Hepatocyte (in vitro differentiated cells): ENCODE results near the gene SLCO2A1. TPM values are rescaled to one million over a fixed set of nuclear protein-coding genes. Genes with fewer than 3 reads are reported as not detected.

Source experiments
- DNase-seq: peaks from one replicate; pipeline ENCODE4 v3.0.0-alpha.2; 2016; ENCODE audit warnings: low spot score
- H2AFZ ChIP-seq: fragments of 200-600 bp; sonication (generic); 2 replicates; pipeline ENCODE4 v1.6.0; 2016; ENCODE audit warnings: antibody characterized with exemption, mild to moderate bottlenecking
- H3K27ac ChIP-seq: fragments of 200-600 bp; sonication (generic); 2 replicates; pipeline ENCODE4 v1.5.1; 2016; ENCODE audit warnings: mild to moderate bottlenecking
- H3K27me3 ChIP-seq: fragments of 200-600 bp; sonication (generic); 2 replicates; pipeline ENCODE4 v1.6.1; 2016
- H3K36me3 ChIP-seq: fragments of 200-600 bp; sonication (generic); replicated peaks from 2 replicates; pipeline ENCODE4 v1.5.1; 2016; ENCODE audit warnings: low read depth; ENCODE audit not compliant: insufficient read depth
- H3K4me1 ChIP-seq: fragments of 200-600 bp; sonication (generic); 2 replicates; pipeline ENCODE4 v1.5.1; 2016; ENCODE audit warnings: mild to moderate bottlenecking, moderate library complexity; ENCODE audit not compliant: insufficient read depth
- H3K4me2 ChIP-seq: fragments of 200-600 bp; sonication (generic); 2 replicates; pipeline ENCODE4 v1.6.0; 2016
- H3K4me3 ChIP-seq: fragments of 200-600 bp; sonication (generic); 2 replicates; pipeline ENCODE4 v1.5.1; 2016; ENCODE audit warnings: mild to moderate bottlenecking
- H3K79me2 ChIP-seq: fragments of 200-600 bp; sonication (generic); 2 replicates; pipeline ENCODE4 v1.6.0; 2017; ENCODE audit warnings: mild to moderate bottlenecking
- H3K9me2 ChIP-seq: fragments of 200-600 bp; sonication (generic); replicated peaks from 2 replicates; pipeline ENCODE4 v1.6.0; 2017; ENCODE audit warnings: mild to moderate bottlenecking; ENCODE audit not compliant: insufficient read depth
- H3K9me3 ChIP-seq: fragments of 200-600 bp; sonication (generic); 2 replicates; pipeline ENCODE4 v1.5.1; 2016; ENCODE audit warnings: low read depth, mild to moderate bottlenecking
- H4K20me1 ChIP-seq: fragments of 200-600 bp; sonication (generic); 2 replicates; pipeline ENCODE4 v1.6.0; 2016; ENCODE audit warnings: mild to moderate bottlenecking; ENCODE audit not compliant: insufficient read depth, poor library complexity, severe bottlenecking
- EZH2 ChIP-seq: fragments of 200-600 bp; sonication (generic); IDR thresholded peaks from 2 replicates; pipeline ENCODE4 v1.6.1; 2016; ENCODE audit warnings: antibody characterized with exemption, mild to moderate bottlenecking, borderline replicate concordance
- EZH2phosphoT487 ChIP-seq: fragments of 200-600 bp; sonication (generic); IDR thresholded peaks from one replicate; pipeline ENCODE4 v1.6.1; 2018; ENCODE audit warnings: antibody characterized with exemption, mild to moderate bottlenecking, low read depth, moderate library complexity; ENCODE audit not compliant: unreplicated experiment, severe bottlenecking
- WGBS: methylation state at CpG from one replicate; pipeline ENCODE4 v1.1.6; 2016; ENCODE audit warnings: low lambda C conversion rate; ENCODE audit errors: missing lambda C conversion rate; 5-methylcytosine and 5-hydroxymethylcytosine counted together
- polyA plus RNA-seq: library from polyadenylated mRNA; unstranded; fragments of >200 nt; fragmentation: Nextera tagmentation; extraction: Ambion mirVana; gene quantifications from 2 replicates; pipeline ENCODE4 v1.2.1, GENCODE V29; 2016
- total RNA-seq: library from RNA; depleted of rRNA; stranded (reverse); fragments of >200 nt; gene quantifications from 2 replicates; pipeline ENCODE4 v1.2.3, GENCODE V29; 2014
- TF ChIP-seq, protein P1 (sequence below): fragments of 200-600 bp; sonication (generic); IDR thresholded peaks from 2 replicates; pipeline ENCODE4 v1.5.1; 2016; ENCODE audit warnings: antibody characterized with exemption, mild to moderate bottlenecking; ENCODE audit not compliant: poor library complexity

SLCO2A1 gene
- total and polyA plus RNA-seq, 2 experiments from 2014 or later, result 2.3 to 8.4 TPM

DNA sequence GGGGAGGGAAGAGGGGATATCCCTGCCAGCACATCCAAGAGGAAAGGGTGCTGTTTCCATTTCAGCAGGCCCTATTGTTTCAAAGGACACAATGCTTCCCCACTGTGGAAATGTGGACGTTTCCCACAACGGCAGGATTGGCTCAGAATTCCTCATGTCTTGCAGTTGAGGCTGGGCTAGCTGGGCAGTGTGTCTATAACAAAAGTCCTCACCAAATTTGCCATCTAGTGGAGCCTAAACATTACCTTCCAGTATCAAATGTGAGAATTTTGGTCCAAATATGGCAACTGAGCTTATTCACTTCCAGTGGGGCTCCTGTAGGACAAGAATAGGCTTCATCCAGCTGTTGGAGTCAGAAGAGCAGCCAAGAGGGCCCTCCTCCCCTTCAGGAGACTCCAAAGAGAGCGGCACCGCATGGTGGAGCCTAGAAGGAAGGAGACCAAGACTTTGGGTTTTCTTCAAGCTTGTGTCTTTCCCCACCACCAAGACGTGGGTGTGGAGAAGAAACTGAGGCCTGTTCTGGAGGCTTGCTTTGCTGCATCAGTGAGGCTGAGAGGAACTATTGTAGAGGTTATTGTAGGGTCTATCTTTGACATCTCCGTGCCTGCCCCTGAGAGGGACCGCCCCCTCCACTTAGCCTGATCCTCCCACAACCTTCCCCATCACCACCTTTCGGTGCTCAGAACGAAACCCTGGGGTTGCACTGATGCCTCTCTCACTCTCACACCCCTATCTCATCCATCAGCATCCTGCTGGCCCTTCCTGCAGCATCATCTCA is 45.3 kb upstream of the SLCO2A1 start:
- Histone ChIP-seq H3K79me2 (no peaks in the 10 kb centered on the region), H3K27ac (no peak overlapping the region), H3K36me3 (no peaks in the 10 kb centered on the region), H3K27me3 (no peaks in the 10 kb centered on the region), H4K20me1 (no peaks in the 10 kb centered on the region), H3K4me3 (no peak overlapping the region), H3K9me3 (no peaks in the 10 kb centered on the region), H3K9me2 (no peaks in the 10 kb centered on the region), H3K4me2 (no peak overlapping the region), H3K4me1 (no peaks in the 10 kb centered on the region), H2AFZ (no peak overlapping the region)
- WGBS, result 92% methylated on average over 9 of the region's 9 CpGs
- DNase-seq, result no peak
- TF ChIP-seq, protein P1, sequence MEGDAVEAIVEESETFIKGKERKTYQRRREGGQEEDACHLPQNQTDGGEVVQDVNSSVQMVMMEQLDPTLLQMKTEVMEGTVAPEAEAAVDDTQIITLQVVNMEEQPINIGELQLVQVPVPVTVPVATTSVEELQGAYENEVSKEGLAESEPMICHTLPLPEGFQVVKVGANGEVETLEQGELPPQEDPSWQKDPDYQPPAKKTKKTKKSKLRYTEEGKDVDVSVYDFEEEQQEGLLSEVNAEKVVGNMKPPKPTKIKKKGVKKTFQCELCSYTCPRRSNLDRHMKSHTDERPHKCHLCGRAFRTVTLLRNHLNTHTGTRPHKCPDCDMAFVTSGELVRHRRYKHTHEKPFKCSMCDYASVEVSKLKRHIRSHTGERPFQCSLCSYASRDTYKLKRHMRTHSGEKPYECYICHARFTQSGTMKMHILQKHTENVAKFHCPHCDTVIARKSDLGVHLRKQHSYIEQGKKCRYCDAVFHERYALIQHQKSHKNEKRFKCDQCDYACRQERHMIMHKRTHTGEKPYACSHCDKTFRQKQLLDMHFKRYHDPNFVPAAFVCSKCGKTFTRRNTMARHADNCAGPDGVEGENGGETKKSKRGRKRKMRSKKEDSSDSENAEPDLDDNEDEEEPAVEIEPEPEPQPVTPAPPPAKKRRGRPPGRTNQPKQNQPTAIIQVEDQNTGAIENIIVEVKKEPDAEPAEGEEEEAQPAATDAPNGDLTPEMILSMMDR, result no peak

DNA sequence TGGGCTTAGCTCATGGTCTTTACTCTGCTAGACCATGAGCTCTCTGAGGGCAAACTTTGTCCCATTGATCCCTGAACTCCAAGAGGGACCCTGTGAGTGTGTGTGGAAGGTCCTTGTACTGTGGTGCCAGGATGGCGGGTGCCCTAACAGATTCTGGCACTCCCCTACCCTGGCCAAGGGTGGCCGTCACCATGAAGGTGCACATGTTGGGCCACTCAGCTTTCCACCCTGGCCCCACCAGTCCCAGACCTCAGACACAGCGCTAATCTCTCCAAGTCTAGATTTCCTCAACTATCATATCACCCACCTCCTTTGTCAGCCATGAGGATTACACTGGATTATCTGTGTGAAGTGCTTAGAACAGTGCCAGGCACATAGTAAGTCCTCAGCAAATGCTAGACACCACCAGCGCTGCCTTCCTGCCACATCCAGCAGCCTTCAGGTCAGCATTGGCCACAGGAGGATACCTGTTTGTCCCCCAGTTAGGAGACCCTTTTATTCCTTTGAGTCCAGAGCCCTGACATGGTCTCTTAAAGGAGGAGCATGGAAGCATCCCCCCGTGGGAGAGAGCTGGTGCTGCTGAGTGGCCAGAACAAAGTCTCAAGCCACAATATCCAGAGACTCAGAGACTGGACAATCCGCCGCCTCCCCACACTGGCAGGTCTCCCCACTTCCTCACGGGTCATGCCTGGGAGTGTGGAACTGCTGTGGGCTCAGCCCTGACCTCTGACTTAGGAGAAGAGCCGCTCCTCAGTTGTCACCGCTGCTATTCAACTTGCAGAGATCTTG is 44.5 kb upstream of the SLCO2A1 start:
- Histone ChIP-seq H3K36me3 (no peaks in the 10 kb centered on the region), H3K27me3 (no peaks in the 10 kb centered on the region), H3K79me2 (no peaks in the 10 kb centered on the region), H3K9me2 (no peaks in the 10 kb centered on the region), H3K9me3 (no peaks in the 10 kb centered on the region), H4K20me1 (no peaks in the 10 kb centered on the region), H2AFZ (no peak overlapping the region), H3K27ac (no peak overlapping the region), H3K4me2 (no peak overlapping the region), H3K4me3 (no peak overlapping the region), H3K4me1 (no peaks in the 10 kb centered on the region)
- TF ChIP-seq EZH2phosphoT487 (no peak), EZH2 (no peak)
- TF ChIP-seq, protein P1, result no peak
- 88% methylated on average over 10 of the region's 10 CpGs for WGBS
- DNase-seq, result no peak

DNA sequence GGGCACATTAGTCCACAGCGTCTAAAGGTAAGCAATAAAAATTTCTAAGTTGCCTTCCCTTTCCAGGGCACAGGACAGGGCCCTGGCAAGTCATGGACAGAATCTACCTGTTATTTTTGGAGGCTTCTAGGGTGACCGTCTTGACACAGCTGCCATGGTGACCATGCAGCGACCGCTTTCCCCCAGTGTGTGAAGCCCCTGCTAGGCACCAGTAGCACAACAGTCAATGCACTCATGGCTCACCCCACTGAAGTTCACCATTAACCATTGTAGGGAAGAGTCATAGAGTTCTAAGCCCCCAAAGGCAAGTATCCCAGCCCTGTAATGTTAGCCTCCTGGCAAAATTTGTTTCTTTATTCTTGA is 43.8 kb upstream of the SLCO2A1 start:
- Histone ChIP-seq H3K4me3 (no peak overlapping the region), H3K27me3 (no peaks in the 10 kb centered on the region), H3K36me3 (no peaks in the 10 kb centered on the region), H3K79me2 (no peaks in the 10 kb centered on the region), H3K4me1 (no peaks in the 10 kb centered on the region), H3K27ac (no peak overlapping the region), H2AFZ (no peak overlapping the region), H3K9me3 (no peaks in the 10 kb centered on the region), H3K4me2 (no peak overlapping the region), H4K20me1 (no peaks in the 10 kb centered on the region), H3K9me2 (no peaks in the 10 kb centered on the region)
- 94% methylated on average over 4 of the region's 4 CpGs for WGBS
- no peak for TF ChIP-seq EZH2
- no peak for TF ChIP-seq EZH2phosphoT487
- TF ChIP-seq, protein P1, result no peak
- no peak for DNase-seq
